CD4-positive, alpha-beta T cell treated with Interleukin-17A for 4 hours (primary cell): ENCODE data around the gene AARS1.
"Not testable (repeated sequence)": the region's sequence is repeated elsewhere in the genome, so short reads cannot be mapped to it uniquely, and the experiment has no call there.

Source experiments
- DNase-seq: peaks from one replicate; pipeline ENCODE4 v3.0.0-alpha.2; 2020; ENCODE audit warnings: mixed read lengths

The AARS1 gene

DNA sequence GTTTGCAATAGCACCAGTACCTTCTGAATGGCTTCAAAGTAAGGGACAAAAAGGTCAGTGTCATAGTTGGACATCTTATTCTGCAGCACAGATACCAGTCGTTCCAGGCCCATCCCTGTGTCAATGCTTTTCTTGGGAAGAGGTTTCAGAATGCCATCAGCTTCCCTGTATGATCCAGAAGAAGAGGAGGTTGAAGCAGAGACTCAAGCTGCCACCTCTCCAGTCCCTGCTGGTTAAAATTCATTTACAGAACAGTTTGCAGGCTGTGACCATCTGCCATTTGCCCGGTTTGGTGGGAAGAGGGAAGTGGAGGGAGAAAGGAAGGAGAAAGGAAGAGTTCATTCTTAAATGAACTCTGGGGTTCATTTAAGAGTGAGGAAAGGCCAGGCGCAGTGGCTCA is 19.1 kb downstream of the AARS1 start:
- no peak for DNase-seq

DNA sequence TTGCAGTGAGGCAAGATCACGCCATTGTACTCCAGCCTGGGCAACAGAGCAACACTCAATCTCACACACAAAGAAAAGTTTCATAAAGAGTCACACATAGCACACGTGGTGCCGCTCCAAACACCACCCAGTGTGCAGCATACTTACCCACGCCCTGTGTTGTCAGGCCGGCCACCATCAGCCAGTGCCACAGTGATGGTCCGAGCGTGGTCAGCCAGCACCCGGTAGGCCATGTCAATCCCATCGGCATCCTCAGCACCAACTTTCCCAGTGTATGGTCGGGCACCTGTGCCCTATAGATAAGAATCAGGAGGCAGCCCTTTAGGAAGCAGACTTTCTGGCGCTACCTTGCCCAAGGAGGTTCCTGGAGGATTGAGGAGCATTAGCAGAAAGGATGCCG is 19.8 kb downstream of the AARS1 start:
- no peak for DNase-seq

DNA sequence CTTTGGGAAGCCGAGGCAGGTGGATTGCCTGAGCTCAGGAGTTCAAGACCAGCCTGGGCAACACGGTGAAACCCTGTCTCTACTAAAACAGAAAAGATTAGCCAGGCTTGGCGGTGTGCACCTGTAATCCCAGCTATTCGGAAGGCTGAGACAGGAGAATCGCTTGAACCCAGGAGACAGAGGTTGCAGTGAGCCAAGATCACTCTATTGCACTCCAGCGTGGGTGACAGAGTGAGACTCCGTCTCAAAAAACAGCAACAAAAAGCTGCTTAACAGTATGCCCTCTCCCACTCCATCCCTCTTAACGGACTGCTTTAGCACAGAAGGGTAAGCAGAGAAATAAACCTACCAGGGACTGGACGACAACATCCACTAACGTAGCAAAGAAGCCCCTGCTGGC is 21.4 kb downstream of the AARS1 start:
- DNase-seq = not testable (repeated sequence)

DNA sequence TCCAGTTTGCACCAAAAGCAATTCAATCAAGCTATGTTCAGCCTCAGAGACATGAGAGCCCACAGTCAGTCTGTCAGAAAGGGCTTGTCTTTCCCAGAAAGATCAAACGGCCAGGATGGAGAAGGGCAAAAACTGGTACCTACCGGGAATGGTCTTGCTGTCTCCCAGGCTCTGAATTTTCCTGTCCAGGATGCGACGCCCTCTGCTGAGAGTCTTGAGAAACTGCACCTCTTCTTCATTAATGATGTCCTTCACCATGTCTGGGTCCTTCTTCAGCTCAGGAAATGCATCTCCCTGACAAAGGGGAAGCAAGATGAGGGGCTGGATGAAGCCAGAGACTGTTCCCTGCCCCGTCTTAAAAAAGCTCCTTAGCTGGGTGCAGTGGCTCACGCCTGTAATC is 21.8 kb downstream of the AARS1 start:
- peak; percentile 54 for DNase-seq

DNA sequence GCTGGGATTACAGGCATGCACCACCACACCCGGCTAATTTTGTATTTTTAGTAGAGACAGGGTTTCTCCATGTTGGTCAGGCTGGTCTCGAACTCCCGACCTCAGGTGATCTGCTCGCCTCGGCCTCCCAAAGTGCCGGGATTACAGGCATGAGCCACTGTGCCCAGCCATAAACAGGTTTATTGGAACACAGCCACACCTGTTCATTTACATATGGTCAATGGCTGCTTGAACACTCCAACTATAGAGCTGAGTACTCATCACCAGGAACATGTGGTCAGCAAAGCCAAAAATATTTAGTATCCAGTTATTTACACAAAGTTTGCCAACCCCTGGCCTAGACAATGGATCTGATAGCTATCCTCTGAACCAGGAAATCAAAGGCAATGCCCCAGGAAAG is 29.4 kb downstream of the AARS1 start:
- not testable (repeated sequence) for DNase-seq

DNA sequence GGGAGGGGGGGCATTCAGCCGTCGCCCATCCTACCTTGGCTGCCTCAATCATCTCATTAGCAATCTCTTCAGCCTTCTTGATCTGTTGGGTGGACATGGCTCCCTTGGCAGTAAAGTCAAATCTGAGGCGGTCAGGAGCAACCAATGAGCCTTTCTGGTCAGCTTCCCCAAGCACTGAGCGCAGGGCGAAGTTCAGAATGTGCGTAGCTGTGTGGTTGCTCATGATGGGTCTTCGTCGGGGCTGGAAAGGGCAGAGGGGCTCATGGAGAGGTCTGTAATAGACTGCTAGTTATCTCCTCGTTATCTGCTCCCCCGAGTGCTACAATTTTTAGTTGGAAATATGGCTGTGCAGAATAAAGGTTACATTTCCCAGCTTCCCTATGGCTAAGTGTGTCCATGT is 30.4 kb downstream of the AARS1 start:
- DNase-seq = no peak

DNA sequence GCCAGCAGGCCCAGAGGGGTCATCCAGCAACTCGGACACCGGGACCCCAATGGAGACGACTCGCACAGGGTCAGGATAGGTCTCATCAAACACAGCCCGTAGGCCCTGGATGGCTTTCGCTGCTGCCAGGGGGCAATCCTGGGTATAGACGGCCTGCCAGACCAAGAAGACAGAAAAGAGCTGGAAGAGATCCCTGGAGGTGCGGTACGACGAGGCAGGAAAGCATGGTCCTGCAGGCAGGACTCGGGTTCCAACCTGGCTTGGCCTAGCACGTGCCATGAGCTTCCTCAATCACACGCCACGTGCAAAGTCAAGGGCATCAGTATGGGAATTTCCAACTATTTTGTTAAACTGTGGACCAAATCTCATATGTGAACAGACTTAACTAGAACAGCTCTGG is 31.2 kb downstream of the AARS1 start:
- no peak for DNase-seq

DNA sequence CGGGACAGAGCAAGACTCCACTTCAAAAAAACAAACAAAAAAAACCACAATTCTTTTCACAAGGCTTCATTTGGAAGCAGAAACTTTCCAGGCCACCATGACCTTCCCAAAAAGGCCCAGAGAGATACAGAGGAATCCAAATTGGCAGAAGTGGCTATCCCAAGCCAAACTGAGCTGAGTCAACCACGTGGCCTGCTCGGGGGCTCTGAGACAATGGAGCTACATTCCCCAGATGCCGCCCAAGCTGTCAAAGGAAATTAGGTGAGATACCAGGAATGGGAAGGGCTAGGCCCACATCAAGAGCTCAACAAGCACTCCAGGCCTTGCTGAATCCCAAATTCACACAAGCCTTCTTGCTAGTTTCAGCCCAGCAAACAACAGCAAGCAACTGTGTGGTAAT is 31.9 kb downstream of the AARS1 start:
- no peak for DNase-seq

DNA sequence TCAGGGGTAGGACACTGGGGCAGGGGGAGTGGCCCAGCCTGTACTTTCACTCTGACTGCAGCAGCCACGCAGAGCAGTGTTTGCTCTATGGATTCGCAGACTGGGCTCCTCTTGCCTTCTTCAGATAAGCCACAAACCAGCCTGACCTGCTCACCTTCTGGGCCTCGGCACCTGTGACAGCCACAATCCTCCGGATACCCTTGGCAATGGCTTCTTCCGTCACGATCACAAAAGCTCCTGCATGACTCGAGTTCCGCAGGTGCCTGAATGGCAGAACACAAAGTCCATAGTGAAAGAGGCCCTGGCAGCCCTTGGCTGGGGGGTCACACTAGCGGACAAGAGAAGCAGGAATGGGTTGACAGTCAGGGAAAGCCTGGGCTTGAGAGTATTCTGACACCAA is 33.7 kb downstream of the AARS1 start:
- no peak for DNase-seq

DNA sequence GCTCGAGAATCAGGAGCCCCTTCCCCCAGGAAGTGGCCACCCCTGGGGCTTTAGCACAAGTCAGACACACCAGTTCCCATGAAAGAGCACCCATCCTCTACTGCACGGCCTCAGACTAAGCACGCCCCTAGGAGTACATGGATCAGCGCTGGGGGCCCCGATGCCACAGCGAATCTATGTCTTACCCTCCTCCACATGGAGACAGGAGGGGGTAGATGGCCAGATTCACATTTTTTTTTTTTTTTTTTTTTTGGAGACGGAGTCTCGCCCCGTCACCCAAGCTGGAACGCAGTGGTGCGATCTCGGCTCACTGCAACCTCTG is 34.4 kb downstream of the AARS1 start:
- DNase-seq = no peak

DNA sequence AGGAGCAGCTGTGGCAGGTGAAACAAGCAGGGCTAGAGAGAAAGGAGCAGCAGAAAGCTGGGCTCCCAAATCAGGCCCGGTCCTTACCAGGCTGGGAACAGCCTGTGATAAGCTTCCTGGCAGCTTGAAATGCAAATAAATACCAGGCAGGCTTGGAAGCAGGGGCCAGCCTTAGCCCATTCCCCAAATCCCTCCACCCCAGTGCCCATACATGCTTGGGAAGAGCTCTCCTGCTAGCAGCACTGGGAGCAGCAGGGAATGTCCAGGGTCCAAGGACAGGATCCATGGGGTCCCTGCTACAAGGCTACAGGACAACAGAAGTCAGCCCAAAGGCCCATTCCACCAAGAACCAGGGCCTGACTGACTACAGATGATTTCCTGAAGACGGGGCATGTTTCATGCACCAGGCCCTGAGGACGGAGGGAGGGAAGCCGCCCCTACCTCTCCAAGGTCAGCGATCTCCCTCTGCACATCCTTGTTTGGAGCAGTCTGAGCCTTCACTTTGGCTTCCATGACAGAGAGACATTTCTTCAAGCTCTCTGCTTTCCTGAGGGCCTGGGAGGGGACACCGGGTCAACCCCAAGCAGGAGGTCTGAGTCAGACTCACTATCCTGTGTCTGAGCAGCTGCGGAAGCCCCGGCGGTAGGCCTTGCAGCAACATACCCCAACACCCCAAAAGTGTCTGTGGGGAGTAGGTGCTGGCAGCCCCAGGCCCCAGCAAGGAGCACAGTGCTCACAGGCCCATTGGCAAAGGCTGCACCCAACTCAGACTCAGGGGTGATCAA is 34.9 kb downstream of the AARS1 start:
- DNase-seq = no peak

DNA sequence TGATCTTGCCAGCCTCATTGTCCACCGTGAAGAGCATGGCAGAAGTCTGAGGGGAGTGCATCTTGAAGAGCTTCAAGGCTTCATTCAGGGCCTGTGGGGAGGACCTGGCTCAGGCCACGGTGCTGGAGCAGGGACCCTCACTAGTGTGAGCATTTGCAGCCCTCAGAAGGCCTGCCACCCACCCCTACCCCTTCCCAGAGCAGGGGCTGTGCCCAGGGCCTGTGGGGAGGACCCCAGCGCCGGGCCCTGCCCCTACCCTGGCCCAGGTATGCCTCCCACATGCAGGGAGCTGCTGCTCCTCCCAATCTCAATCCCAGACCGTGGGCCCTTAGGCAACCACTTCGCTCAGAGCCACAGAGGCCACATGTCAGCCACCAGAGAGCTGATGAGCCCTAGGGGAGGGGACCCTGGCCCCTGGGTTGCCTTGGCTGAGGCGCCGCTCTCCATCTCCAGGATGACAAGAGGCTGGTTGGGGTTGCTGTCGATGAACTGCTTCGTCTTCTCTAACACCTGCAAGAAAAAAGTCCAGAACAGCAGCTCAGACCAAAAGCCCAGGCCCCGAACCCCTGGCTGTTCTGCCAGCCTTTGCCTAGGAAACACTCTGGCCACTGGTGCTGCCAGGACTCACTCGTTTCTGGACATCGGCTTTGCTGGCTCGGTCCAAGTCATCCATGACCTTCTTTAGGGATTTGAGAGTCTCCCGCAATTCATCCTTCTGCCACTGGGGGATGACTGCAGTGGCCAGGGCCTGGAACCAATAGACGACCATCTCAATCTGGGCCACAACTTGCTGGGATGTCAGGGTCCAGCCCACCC is 35.8 kb downstream of the AARS1 start:
- peak; percentile 51 for DNase-seq

DNA sequence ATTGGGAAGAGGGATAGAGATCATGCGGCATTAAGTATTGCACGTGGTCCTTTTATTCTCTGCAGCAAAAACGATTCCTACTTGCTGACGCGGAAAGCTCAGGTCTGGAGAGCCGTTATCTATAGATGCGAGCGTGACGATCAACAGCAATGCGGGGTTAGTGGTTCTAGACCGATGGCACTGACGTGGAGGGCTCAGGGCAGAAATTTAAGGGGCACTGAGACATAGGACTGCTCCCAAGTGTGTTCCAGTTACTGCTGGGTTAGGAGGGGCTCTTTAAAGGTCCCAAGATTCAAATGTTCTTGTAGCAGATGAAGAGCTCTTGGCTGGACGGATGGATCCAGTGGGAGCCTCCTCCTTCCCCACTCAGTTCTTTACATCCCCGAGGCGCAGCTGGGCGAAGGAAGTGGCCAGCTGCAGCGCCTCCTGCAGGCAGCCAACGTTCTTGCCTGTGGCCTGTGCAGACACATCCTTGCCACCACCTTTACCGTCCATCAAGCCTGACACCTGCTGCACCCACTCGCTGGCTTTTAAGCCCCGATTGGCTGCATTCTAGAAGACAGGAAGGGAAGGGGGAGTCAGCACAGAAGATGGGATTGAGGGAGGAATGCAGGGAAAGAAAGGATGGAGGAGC is 36.8 kb downstream of the AARS1 start:
- DNase-seq = no peak

DNA sequence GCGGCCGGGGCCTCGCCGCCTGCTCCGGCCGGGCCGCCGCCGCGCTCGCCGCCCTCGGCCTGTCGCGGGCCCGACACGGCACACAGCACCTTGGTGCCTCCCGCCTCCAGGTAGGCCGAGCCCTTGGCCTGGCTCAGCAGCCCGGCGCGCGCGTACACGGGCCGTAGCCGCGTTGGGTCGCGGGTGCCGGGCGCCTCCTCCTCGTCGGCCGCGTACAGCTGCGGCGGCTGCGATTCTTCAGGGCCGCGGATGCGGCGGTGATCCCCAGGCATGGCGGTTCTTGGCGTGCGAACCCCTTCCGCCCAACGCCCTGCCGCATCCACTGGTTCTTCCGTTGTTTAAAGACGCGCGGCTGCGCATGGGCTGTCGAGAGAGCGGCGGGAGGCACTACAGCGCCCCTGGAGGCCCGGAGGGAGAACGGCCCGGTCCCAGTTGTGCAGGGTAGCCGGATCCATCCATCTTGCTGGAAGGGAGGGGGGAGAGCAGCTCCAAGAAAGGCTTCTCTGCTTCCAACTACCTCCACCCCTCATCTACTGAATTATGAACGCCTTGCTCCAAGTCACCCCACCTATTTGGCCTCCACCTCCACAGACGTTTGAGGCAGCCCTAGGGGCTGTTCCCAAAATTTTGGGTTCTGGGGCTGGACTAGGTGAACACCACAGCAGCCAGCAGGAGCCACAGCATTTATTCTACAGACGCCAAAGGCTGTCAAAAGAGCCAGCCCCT is 37.5 kb downstream of the AARS1 start, which contains the start of gene EXOSC6:
EXOSC6 (minus strand) TSS at position 312 of the 726 bp plus-strand sequence; CDS start at position 272, 40 bp downstream.
- DNase-seq = peak; percentile 94

DNA sequence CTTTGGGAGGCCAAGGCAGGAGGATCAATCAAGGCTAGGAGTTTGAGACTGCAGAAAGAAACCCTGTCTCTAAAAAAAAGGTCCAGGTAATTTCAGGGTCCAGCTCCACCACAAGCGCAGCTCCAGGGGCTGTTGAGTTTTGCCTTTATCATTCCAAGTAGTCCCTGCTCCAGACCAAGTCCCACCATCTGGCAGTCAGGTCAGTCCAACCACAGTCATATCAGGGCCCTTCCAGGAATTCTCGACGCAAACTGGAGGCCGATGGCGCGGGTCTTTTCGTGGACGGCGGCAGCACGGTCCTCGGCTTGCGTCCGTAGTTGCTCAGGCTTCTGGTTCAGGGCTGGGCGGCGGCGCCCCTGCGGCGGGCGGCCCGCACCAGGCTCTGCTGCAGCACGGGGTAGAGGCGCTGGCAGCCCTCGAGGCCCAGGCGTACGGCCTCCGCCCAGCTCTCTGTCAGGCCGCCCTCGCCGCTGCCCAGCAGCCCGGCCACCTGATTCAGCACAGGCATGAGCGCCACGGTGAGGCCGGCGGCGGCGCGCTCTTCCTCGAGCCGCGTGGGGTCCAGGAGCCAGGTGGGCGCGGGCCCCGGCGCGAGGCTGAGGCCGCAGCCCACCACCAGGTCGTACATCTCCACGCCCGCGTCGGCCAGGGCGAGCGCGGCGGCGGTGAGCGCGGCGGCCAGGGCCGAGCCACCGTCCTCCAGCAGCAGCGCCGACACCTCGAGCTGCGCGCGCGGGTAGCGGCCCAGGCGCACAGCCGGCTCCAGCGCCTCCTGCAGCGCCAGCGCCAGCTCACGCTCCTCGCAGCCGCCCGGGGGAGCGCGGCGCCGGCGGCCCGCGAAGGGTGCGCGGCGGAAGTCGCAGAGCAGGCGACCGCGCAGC is 38.3 kb downstream of the AARS1 start:
- DNase-seq = peak; percentile 39

DNA sequence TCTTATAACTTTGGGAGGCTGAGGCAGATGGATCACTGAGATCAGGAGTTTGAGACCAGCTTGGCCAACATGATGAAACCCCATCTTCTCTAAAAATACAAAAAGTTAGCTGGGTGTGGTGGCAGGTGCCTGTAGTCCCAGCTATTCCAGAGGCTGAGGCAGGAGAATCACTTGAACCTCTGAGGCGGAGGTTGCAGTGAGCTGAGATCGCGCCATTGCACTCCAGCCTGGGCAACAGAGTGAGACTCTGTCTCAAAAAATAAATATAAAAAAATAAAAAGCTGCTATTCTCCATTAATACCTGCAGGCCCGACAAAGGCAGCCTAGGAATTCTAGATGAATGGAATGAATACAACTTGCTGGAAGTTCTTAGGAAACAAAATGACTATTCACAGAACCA is 39.6 kb downstream of the AARS1 start:
- DNase-seq = not testable (repeated sequence)

DNA sequence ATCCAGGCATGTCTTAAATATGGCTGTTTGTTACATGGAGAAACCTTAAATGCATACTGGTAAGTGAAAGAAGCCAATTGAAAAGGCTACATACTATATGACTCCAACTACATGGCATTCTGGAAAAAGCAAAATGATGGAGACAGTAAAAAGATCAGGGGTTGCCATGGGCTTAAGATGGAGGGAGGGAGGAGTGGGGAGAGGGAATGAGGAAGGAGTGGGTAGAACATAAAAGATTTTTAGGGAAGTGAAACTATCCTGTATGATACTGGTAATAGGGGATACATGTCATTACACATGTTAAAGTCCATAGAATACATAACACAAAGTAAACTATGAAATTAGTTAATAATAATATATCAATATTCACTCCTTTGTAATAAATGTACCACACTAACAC is 50.5 kb downstream of the AARS1 start:
- not testable (repeated sequence) for DNase-seq

DNA sequence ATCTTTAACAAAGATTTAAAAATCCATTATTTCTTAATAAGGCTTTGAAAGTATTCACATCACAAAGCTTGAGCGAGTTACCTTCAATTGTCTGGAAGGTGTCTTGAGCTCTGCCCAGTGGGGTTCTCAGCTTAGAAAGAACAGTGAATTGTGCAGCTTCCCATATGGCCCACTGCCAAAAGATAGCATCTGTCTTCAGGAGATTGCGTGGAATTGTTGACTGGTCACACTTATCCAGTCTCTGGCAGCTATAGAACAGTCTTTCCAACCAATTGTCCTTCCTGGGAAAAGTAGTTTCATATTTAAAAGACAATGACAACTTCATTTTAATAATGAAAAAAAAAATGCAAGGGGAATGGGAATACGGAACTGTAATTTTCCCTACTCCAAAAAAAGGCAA is 57.5 kb downstream of the AARS1 start:
- DNase-seq = not testable (repeated sequence)

DNA sequence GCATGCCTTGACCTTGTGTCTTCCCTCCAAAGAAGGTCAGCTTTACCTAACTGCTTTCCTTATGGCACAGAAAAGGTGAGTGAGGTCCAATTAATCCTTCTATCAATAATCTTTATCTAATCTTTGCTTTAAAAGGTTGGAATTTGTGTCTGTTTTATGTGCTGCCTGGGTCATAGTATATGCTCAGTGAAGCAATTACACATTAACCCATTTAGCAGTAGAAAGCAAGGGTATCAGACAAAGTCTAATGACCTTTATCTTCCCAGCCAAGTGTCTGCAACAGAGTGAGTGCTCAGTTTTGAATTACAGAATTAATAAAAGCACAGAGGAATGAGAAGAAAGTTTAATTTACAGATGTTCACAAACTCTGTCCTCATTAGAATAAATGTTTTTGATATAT is 63.3 kb downstream of the AARS1 start:
- DNase-seq = not testable (repeated sequence)

DNA sequence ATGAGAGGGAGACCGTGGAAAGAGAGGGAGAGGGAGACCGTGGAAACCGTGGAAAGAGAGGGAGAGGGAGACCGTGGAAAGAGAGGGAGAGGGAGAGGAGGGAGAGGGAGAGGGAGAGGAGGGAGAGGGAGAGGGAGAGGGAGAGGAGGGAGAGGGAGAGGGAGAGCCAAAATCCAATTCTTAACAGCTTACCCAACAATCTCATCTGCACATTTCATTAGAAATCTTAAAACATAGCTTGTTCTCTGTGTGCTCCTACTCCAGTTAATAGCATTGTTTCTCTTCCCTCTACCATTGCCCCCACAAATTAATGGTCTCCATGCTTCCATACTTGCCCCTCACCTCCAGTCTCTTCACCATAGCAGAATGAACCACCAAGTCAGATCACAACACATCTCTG is 63.9 kb downstream of the AARS1 start:
- not testable (repeated sequence) for DNase-seq

DNA sequence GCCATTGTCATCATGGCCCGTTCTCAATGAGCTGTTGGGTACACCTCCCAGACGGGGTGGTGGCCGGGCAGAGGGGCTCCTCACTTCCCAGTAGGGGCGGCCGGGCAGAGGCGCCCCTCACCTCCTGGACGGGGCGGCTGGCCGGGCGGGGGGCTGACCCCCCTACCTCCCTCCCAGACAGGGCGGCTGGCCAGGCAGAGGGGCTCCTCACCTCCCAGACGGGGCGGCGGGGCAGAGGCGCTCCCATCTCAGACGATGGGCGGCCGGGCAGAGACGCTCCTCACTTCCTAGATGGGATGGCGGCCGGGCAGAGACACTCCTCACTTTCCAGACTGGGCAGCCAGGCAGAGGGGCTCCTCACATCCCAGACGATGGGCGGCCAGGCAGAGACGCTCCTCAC is 64.7 kb downstream of the AARS1 start:
- not testable (repeated sequence) for DNase-seq

DNA sequence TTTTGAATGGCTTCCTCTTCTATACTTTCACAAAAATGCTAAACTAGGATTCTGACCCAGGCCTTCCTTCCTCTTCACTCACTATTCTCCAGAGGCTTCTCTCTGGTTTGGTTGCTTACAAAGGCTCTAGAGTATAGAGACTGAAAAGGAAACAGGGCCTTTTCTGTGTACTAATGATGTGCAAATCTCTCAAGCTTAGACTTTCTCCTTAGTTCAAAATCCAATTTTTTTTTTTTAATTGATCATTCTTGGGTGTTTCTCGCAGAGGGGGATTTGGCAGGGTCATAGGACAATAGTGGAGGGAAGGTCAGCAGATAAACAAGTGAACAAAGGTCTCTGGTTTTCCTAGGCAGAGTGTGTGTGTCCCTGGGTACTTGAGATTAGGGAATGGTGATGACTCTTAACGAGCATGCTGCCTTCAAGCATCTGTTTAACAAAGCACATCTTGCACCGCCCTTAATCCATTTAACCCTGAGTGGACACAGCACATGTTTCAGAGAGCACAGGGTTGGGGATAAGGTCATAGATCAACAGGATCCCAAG is 65.3 kb downstream of the AARS1 start:
- DNase-seq = not testable (repeated sequence)
